ENCODE measurements around the gene GDF15.

DNA sequence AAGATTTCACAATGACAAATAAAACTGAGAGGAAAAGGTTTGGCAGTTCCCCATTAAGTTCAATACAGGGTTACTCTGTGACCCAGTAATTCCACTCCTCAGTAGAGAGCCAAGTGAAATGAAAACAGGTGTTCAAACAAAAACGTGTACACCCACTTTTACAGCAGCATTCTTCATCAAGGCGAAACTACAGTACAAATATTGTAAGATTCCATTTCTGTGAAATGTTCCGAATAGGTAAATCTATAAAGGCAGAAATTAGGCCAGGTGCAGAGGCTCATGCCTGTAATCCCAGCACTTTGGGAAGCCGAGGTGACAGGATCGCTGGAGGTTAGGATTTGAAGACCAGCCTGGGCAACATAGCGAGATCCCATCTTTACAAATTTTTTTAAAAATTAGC lies 8.9 kb upstream of the GDF15 start:
- TF ChIP-seq, protein P1, sequence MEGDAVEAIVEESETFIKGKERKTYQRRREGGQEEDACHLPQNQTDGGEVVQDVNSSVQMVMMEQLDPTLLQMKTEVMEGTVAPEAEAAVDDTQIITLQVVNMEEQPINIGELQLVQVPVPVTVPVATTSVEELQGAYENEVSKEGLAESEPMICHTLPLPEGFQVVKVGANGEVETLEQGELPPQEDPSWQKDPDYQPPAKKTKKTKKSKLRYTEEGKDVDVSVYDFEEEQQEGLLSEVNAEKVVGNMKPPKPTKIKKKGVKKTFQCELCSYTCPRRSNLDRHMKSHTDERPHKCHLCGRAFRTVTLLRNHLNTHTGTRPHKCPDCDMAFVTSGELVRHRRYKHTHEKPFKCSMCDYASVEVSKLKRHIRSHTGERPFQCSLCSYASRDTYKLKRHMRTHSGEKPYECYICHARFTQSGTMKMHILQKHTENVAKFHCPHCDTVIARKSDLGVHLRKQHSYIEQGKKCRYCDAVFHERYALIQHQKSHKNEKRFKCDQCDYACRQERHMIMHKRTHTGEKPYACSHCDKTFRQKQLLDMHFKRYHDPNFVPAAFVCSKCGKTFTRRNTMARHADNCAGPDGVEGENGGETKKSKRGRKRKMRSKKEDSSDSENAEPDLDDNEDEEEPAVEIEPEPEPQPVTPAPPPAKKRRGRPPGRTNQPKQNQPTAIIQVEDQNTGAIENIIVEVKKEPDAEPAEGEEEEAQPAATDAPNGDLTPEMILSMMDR (IDR thresholded peaks at IDR 0.05), result no peak
- no peak for TF ChIP-seq POLR2A (IDR thresholded peaks at IDR 0.05)
